Measurements from ENCODE around the gene RLN3. TPM values are rescaled to one million over a fixed set of nuclear protein-coding genes. Genes with fewer than 3 reads are reported as not detected.

The RLN3 gene
- total RNA-seq, 1 donor from 2014 or later = not detected

DNA sequence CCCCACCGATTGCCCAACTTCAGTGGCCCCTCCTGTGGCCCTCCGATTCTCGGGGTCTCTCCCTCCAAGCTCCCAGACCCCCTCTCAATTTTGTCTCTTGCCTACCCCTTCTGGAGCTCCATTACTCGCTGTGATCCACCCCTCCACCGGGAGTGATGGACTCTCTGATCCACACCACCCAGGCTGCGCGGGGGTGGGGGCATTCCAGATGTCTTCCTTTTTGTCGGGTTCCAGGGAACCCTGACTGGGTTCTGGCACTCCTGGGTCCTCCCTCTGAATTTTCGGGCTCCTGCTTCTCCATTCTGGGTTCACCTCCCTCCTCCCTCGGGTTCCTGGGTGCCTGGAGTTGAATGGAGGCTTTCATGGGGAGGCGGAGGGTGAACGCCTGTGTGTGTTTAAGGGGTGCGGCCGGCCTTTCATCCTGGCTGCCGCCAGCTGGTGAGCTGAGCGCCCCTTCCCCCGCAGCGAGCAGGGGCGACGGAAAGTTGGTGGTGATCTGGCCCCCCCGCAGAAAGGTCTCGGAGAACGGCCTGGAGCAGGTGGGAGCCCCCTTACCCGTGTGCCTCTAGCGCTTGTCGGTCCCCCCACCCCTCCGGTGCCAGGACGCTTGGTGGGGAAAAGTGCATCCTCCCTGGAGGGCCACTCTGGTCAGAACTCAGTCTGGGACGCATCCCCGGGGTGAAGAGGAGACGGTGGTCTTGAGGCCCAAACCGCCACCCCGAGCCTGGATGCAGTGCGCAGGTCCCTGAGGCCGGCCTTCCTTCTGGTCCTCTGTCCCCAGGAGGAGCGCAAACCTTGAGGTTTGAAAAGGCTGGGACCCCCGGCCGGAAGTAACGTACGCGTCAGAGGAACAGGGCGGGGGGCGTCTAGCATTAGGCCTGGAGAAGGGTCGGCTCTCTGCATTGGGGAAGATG, 46.2 kb downstream of the RLN3 start:
- TF ChIP-seq, protein P1, sequence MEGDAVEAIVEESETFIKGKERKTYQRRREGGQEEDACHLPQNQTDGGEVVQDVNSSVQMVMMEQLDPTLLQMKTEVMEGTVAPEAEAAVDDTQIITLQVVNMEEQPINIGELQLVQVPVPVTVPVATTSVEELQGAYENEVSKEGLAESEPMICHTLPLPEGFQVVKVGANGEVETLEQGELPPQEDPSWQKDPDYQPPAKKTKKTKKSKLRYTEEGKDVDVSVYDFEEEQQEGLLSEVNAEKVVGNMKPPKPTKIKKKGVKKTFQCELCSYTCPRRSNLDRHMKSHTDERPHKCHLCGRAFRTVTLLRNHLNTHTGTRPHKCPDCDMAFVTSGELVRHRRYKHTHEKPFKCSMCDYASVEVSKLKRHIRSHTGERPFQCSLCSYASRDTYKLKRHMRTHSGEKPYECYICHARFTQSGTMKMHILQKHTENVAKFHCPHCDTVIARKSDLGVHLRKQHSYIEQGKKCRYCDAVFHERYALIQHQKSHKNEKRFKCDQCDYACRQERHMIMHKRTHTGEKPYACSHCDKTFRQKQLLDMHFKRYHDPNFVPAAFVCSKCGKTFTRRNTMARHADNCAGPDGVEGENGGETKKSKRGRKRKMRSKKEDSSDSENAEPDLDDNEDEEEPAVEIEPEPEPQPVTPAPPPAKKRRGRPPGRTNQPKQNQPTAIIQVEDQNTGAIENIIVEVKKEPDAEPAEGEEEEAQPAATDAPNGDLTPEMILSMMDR (conservative IDR thresholded peaks at IDR 0.05) = no peak
- Mint-ChIP-seq H3K36me3 (no peaks in the 10 kb centered on the region), H3K27me3 (peaks cover 6% of the 10 kb centered on the region), H3K27ac (peak overlapping the region; percentile 91), H3K9me3 (no peaks in the 10 kb centered on the region), H3K4me3 (peak overlapping the region; percentile 94), H3K4me1 (ENCODE audit: unreplicated experiment) (no peaks in the 10 kb centered on the region)
- no peak for DNase-seq (ENCODE audit: extremely low spot score, unreplicated experiment)

- Mint-ChIP-seq H3K4me1 (ENCODE audit: unreplicated experiment) (peaks cover 6% of the 10 kb centered on the region), H3K9me3 (no peaks in the 10 kb centered on the region), H3K27ac (no peak overlapping the region), H3K4me3 (no peak overlapping the region), H3K36me3 (no peaks in the 10 kb centered on the region), H3K27me3 (peaks cover 3% of the 10 kb centered on the region)
- no peak for DNase-seq (ENCODE audit: extremely low spot score, unreplicated experiment)
- TF ChIP-seq, protein P1 (conservative IDR thresholded peaks at IDR 0.05) = no peak
Measured at GRCh38 chr19:14078411-14078810, 50.5 kb downstream of the RLN3 start.

Other genes with a start within 250 kb of the RLN3 start
- gene ZSWIM4, start 232.7 kb upstream of the RLN3 start, total RNA-seq (ENCODE audit: low replicate concordance) = 15.0 and 15.7 TPM in 2 replicates
- gene NANOS3, start 151.0 kb upstream of the RLN3 start, total RNA-seq (ENCODE audit: low replicate concordance) = 0.69 and 2.8 TPM in 2 replicates
- 3.5 and 9.2 TPM in 2 replicates for gene BRME1, start 122.0 kb upstream of the RLN3 start, total RNA-seq (ENCODE audit: low replicate concordance)
- 35.4 and 42.3 TPM in 2 replicates for gene CC2D1A, start 121.9 kb upstream of the RLN3 start, total RNA-seq (ENCODE audit: low replicate concordance)
- gene PODNL1, start 89.7 kb upstream of the RLN3 start, total RNA-seq (ENCODE audit: low replicate concordance) = 0.48 and 0.75 TPM in 2 replicates
- 35.8 and 50.1 TPM in 2 replicates for gene DCAF15, start 75.6 kb upstream of the RLN3 start, total RNA-seq (ENCODE audit: low replicate concordance)
- gene RFX1, start 21.8 kb upstream of the RLN3 start, total RNA-seq (ENCODE audit: low replicate concordance) = 19.3 and 21.8 TPM in 2 replicates
- 0.95 and 2.8 TPM in 2 replicates for gene IL27RA, start 3.6 kb downstream of the RLN3 start, total RNA-seq (ENCODE audit: low replicate concordance)
- 0.83 and 8.1 TPM in 2 replicates for gene PALM3, start 33.9 kb downstream of the RLN3 start, total RNA-seq (ENCODE audit: low replicate concordance)
- 3.1 and 3.6 TPM in 2 replicates for gene MISP3, start 44.6 kb downstream of the RLN3 start, total RNA-seq (ENCODE audit: low replicate concordance)
- gene C19orf67, start 57.6 kb downstream of the RLN3 start, total RNA-seq (ENCODE audit: low replicate concordance) = not detected in 2 replicates
- gene SAMD1, start 62.6 kb downstream of the RLN3 start, total RNA-seq (ENCODE audit: low replicate concordance) = 42.7 and 55.9 TPM in 2 replicates
- 55.3 and 88.1 TPM in 2 replicates for gene PRKACA, start 89.6 kb downstream of the RLN3 start, total RNA-seq (ENCODE audit: low replicate concordance)
- gene ASF1B, start 108.4 kb downstream of the RLN3 start, total RNA-seq (ENCODE audit: low replicate concordance) = 14.8 and 27.4 TPM in 2 replicates
- gene ADGRL1, start 178.0 kb downstream of the RLN3 start, total RNA-seq (ENCODE audit: low replicate concordance) = 24.9 and 62.4 TPM in 2 replicates